Activated CD8-positive, alpha-beta memory T cell treated with anti-CD3 and anti-CD28 coated beads, Interleukin-2, amount 50 U/mL, for 1 hour (primary cell): ENCODE data around the gene CSHL1.

Source experiments
- DNase-seq: peaks from one replicate; pipeline ENCODE4 v3.0.0-alpha.2; 2020; ENCODE audit errors: extremely low read depth

The CSHL1 gene

GRCh38 chr17:63911041-63911635, at the start of gene CSHL1:
CSHL1 (minus strand) TSS chr17:63911258; CDS start chr17:63911196, 62 bp downstream.
- no peak for DNase-seq

DNA sequence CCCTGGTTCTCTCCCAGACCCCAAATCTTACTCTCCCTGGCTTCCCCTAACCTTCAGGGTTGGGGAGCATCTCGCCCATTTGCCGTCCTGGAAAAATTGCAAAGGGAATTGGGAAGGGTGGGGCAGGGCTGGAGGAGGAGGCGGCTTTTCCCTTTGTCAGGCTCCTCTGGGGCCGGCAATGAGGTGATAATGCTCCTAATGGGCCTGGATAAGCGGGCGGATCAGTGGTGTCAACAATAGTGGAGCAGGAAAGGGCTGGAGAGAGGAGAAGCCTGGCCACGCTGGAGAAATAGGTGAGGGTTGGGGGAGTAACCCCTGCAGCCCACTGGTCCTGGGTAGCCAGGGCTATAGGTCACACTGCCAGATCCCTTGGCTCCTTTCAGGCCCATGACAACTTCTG, 49.4 kb upstream of the CSHL1 start:
- DNase-seq = no peak

DNA sequence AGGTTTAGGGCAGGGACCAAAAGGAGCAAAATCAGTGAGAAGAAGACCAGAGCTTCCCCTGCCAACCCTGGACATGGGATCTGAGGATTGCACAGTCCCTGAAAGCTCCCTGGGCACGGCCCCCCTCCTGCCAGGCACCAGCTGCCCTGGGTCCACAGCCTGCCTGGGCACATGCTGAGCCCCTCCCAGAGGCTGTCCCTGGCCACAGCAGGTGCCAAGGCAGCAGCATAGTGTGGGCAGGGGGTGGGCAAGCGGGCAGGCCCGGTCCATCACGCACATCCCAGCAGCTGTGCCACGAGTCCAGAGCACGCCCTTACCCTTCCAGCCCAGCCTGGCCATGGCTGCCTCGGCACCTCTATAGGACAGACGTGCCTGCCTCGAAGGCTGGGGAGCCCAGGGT, 48.9 kb upstream of the CSHL1 start:
- DNase-seq = no peak

DNA sequence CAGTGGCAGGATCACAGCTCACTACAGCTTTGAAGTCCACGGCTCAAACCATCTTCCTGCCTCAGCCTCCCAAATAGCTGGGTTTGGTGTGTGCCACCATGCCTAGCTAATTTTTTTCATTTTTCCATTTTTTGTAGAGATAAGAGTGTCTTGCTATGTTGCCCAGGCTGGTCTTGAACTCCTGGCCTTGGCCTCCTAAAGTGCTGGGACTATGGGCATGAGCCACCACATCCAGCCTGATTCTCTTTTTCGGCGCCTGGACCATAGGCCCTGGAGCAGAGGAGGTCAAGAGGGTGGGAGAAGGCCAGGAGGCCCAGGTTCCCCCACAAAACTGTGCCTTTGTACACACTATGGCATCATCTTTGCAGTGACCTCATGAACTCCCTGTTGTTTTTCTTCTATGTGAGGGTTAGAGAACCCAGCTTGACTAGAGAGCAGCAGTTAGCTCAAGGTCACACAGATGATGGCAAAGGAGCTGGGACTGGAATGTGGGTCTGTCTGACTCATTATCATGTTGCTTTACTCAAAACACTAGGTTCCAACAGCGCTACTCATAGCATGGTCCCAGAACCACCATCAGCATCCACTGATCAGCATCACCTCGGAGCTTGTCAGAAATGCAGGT, 45.4 kb upstream of the CSHL1 start:
- no peak for DNase-seq

- DNase-seq = no peak
Observed at GRCh38 chr17:63955791-63956190, 44.7 kb upstream of the CSHL1 start.

GRCh38 chr17:63955232-63955631, 44.2 kb upstream of the CSHL1 start:
- DNase-seq = no peak

DNA sequence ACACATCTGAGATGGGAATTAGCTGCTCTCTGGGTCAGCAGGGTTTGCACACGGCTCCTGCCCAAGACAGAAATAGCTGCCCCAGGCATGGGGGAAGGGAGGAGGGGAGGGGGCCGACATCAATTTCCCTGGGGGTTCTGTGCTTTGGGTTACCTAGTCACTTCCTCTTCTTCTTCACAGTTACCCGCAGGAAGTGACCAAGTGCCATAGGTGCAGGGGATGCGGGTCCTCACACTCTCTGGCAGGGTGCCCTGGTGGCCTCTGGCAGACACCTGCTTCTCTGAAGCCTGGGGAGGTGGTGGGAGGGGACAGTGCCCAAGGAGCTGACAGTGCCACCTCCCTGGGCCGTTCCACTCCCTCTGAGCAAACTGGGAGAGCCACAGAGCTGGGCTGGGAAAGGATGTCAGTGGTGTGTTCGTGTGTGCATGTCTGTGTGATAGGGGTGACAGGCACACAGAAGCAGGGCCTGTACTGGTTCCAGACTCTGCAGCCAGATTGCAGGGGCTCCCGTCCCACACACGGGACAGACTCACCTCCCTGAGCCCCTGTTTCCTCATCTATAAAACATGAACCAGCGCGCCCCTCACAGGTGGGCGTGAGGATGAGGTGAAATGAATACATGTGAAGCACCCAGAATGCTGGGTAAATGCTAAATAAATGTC, 43.5 kb upstream of the CSHL1 start:
- DNase-seq = no peak

DNA sequence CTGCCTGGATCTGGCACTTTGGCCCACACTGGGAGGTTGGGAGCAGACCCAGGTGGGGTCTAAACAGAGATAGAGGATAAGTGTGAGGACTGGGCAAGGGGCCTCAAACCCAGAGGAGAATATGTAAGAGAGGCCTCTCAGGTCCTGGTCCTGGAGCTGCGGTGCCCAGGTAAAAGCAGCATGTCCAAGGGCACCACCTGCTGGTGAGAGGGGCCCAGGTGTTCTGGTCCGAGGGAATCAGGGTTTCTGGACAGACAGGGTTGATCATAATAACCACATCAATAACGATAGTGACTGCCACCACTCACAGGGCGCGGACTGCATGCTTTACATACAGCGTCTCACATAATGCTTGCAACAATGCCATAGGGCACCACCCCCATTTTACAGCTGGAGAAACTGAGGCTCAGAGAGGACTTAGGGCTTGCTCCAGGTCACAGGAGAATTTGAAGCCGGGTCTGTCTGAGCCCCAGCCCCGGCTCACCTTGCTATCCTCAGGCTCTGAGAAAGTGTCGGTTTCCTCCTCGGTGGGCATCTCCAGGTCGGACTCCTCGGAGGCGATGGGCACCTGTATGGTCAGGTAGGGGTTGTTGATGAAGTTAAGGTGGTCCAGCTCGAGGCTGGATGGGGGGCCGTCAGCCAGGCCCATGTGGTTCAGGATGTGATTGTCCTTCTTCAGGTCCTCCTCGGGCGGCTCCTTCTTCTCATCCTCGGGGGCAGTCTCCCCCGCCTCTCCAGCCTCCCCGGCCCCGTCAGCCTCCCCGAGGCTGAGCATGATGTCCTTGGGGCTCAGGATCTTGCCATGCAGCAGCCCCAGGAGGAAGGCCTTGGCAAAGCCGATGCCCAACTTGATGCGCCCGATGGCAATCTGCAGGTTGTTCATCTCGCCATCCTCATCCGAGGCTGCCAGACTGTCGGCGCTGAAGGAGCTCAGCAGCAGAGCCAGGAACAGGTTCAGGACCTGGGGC, 40.2 kb upstream of the CSHL1 start:
- no peak for DNase-seq

- no peak for DNase-seq
Observed at GRCh38 chr17:63949576-63950250, 38.7 kb upstream of the CSHL1 start.

DNA sequence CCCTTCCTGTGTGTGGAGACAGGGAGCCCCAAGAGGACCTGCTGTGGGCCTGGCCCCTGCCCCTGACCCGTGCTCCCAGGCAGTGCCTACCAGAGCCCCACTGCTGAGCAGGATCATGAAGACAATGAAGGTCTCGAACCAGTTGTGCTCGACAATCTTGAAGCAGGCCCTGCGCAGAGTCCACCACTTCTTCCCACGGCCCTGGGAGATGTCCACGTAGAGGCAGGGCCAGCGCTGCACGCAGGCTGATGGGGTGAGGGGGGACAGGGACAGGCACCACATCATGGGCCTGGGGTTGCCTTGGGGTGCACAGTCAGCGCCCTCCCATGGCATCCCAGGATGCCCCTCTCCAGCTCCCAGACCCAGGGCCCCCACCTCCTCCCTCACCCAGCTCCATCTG, 37.5 kb upstream of the CSHL1 start:
- DNase-seq = no peak

GRCh38 chr17:63947711-63948330, 36.8 kb upstream of the CSHL1 start:
- no peak for DNase-seq

DNA sequence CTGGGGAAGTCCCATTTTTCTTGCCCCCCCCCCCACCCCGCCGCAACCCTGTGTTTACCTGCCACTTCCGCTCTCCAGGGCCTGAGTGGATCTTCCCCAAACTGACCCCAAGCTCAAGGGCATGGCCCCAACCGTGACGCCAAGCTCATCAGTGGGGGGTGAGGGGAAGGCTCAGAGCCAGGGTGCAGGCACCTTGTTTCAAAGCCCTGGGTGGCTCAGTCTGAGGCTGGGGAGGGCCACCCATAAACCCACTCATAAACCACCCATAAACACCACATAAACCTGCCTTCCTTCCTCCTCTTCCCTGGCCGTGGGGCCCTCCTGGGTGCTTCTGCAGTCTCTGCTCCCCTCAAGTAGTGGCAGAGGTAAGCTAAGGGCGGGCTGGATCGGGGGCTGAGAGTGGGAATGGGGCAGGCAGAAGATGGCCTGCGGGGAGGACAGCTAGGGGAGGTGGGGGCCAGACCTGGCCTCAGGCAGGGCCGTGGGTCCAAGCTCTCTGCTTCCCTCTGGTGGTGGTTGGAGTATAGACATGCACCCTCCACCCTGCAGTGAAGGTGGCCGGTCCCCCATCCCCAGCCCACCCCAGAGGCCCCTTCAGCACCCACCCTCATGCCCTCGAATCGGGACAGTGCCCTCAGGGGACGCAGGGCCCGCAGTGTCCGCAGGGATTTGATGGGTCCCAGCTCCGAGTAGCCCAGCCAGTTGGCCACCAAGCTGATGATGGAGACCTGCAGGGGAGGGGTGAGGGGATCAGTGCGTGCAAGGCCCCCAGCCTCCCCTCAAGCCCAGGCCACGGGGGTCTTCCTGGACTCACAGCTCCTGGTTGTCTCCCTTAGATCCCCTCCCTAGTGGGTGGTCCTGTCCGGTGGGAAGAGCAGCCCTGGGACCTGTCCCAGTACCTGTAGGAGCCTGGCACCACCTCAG, 35.6 kb upstream of the CSHL1 start:
- no peak for DNase-seq

- DNase-seq = no peak
Observed at GRCh38 chr17:63945784-63946439, 34.9 kb upstream of the CSHL1 start.

DNA sequence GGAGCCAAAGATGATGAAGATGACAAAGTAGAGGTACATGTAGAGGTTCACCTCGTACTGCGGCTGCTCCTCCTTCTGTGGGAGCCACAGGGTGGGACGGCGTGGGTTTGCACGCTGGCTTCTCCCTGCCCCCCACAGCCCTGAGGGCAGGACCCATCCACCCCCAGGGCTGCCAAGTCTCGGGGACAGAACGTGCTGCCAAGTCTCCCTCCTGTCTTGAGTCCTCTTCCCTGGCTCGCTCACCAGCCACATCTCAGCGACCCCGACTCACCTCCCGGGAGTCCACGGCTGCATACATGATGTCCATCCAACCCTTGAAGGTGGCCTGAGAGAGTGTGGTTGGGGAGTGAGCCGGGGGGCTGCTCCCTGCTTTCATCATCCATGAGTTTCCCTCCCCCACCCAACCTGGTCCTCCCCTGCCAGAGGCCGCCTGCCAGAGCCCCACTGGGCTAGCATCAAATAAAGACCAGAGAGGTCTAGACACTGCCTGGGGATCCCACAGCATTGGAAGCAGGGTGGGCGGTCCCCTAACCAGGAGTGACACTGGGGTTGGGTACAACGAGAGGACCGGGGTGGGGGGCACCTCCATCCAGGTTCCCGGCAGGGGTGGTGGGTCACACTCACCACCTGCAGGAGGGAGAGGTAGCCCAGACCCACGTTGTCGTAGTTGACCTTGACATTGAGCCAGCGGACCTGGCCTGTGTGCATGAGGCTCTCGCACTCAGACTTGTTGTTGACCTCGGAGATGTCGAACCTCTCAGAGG, 33.9 kb upstream of the CSHL1 start:
- no peak for DNase-seq

- no peak for DNase-seq
Observed at GRCh38 chr17:63943745-63944144, 32.7 kb upstream of the CSHL1 start.

- DNase-seq = no peak
Observed at GRCh38 chr17:63942309-63942985, 31.4 kb upstream of the CSHL1 start.

GRCh38 chr17:63941751-63942150, 30.7 kb upstream of the CSHL1 start:
- no peak for DNase-seq

DNA sequence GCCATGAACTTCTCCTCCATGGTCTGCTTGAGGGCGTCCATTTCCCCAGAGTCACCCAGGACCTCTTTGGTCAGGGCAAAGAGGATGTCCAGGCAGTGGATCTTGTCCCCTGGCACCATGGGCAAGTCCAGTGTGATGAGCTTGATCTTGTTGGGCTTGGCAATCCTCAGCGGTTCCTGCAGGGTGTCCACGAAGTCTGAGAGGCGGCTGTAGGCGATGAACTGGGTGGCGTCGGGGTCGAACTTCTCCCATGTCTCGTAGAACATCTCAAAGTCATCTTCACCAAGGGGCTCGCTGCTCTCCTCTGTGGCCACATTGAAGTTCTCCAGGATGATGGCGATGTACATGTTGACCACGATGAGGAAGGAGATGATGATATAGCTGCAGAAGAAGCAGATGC, 30.1 kb upstream of the CSHL1 start:
- DNase-seq = no peak
